SJCRH30 (cell line): ENCODE results near the gene DOCK4. TPM values are rescaled to one million over a fixed set of nuclear protein-coding genes. Genes with fewer than 3 reads are reported as not detected.

Experiments used
- DNase-seq, 2 experiments: peaks; one replicate each; pipeline ENCODE4 v3.0.0-alpha.2; 2015 to 2020
- H3K27ac ChIP-seq: fragments of 250-450 bp; sonication (Bioruptor Pico); 2 replicates; pipeline ENCODE4 v1.5.1; 2020; ENCODE audit warnings: mild to moderate bottlenecking, moderate library complexity
- H3K27me3 ChIP-seq: fragments of 250-450 bp; sonication (Bioruptor Pico); 2 replicates; pipeline ENCODE4 v1.5.1; 2020; ENCODE audit warnings: mild to moderate bottlenecking, moderate library complexity
- H3K36me3 ChIP-seq: fragments of 250-450 bp; sonication (Bioruptor Pico); 2 replicates; pipeline ENCODE4 v1.5.1; 2020; ENCODE audit warnings: mild to moderate bottlenecking, moderate library complexity
- H3K4me1 ChIP-seq: fragments of 250-450 bp; sonication (Bioruptor Pico); 2 replicates; pipeline ENCODE4 v1.5.1; 2020; ENCODE audit warnings: mild to moderate bottlenecking, moderate library complexity
- H3K4me3 ChIP-seq: fragments of 250-450 bp; sonication (Bioruptor Pico); 2 replicates; pipeline ENCODE4 v1.5.1; 2020; ENCODE audit warnings: mild to moderate bottlenecking, moderate library complexity
- H3K9me3 ChIP-seq: fragments of 250-450 bp; sonication (Bioruptor Pico); replicated peaks from 2 replicates; pipeline ENCODE4 v1.5.1; 2020; ENCODE audit warnings: mild to moderate bottlenecking, moderate library complexity
- total RNA-seq: library from RNA; depleted of rRNA; stranded (reverse); fragments of >200 nt; shearing (Covaris generic); gene quantifications from 2 replicates; pipeline ENCODE4 v1.2.3, GENCODE V29; 2014

Gene DOCK4
- total RNA-seq, 1 experiment from 2014 or later = 11.4 TPM

- DNase-seq = no peak
- Histone ChIP-seq H3K27ac (no peak overlapping the region), H3K27me3 (no peaks in the 10 kb centered on the region)
Measured at GRCh38 chr7:111954474-111955381, 251.5 kb downstream of the DOCK4 start.

GRCh38 chr7:111954056-111954455 lies 252.1 kb downstream of the DOCK4 start:
- Histone ChIP-seq H3K4me3 (no peak overlapping the region), H3K4me1 (peaks cover under 1% of the 10 kb centered on the region), H3K27me3 (no peaks in the 10 kb centered on the region), H3K36me3 (no peaks in the 10 kb centered on the region), H3K9me3 (no peaks in the 10 kb centered on the region), H3K27ac (no peak overlapping the region)
- DNase-seq = no peak

More at GRCh38 chr7:111954474-111955381, 251.5 kb downstream of the DOCK4 start:
- peaks cover 7% of the 10 kb centered on the region for H3K4me1 ChIP-seq
- H3K36me3 ChIP-seq = no peaks in the 10 kb centered on the region
- H3K9me3 ChIP-seq = no peaks in the 10 kb centered on the region
- H3K4me3 ChIP-seq = no peak overlapping the region

- Histone ChIP-seq H3K27ac (no peak overlapping the region), H3K27me3 (no peaks in the 10 kb centered on the region), H3K36me3 (no peaks in the 10 kb centered on the region), H3K4me3 (no peak overlapping the region), H3K4me1 (no peaks in the 10 kb centered on the region; the same call in 1 of the 2 replicates), H3K9me3 (no peaks in the 10 kb centered on the region)
- no peak for DNase-seq
Measured at GRCh38 chr7:111953611-111954010, 252.6 kb downstream of the DOCK4 start.

GRCh38 chr7:111952783-111953182 lies 253.4 kb downstream of the DOCK4 start:
- no peak for DNase-seq
- H3K4me3 ChIP-seq = no peak overlapping the region
- H3K27ac ChIP-seq = no peak overlapping the region
- H3K9me3 ChIP-seq = no peaks in the 10 kb centered on the region
- H3K4me1 ChIP-seq = no peaks in the 10 kb centered on the region
- no peaks in the 10 kb centered on the region for H3K27me3 ChIP-seq
- no peaks in the 10 kb centered on the region for H3K36me3 ChIP-seq

GRCh38 chr7:111951052-111951451 lies 255.1 kb downstream of the DOCK4 start:
- no peak overlapping the region for H3K4me3 ChIP-seq
- H3K36me3 ChIP-seq = no peaks in the 10 kb centered on the region
- no peak overlapping the region for H3K27ac ChIP-seq
- DNase-seq = no peak
- no peaks in the 10 kb centered on the region for H3K9me3 ChIP-seq
- H3K27me3 ChIP-seq = no peaks in the 10 kb centered on the region
- H3K4me1 ChIP-seq = no peaks in the 10 kb centered on the region

- peaks cover 8% of the 10 kb centered on the region for H3K9me3 ChIP-seq
- no peaks in the 10 kb centered on the region for H3K4me1 ChIP-seq
- H3K27ac ChIP-seq = no peak overlapping the region
- H3K4me3 ChIP-seq = no peak overlapping the region
- no peaks in the 10 kb centered on the region; the same call in 1 of the 2 replicates for H3K36me3 ChIP-seq
- no peaks in the 10 kb centered on the region for H3K27me3 ChIP-seq
- no peak for DNase-seq
Measured at GRCh38 chr7:111942450-111943081, 263.6 kb downstream of the DOCK4 start.

GRCh38 chr7:111937163-111937562 lies 269.0 kb downstream of the DOCK4 start:
- no peaks in the 10 kb centered on the region for H3K4me1 ChIP-seq
- no peak overlapping the region for H3K27ac ChIP-seq
- no peaks in the 10 kb centered on the region; the same call in 1 of the 2 replicates for H3K36me3 ChIP-seq
- no peaks in the 10 kb centered on the region for H3K9me3 ChIP-seq
- no peak overlapping the region for H3K4me3 ChIP-seq
- H3K27me3 ChIP-seq = no peaks in the 10 kb centered on the region
- no peak for DNase-seq

GRCh38 chr7:111933609-111934008 lies 272.6 kb downstream of the DOCK4 start:
- no peaks in the 10 kb centered on the region; the same call in 1 of the 2 replicates for H3K36me3 ChIP-seq
- DNase-seq = no peak
- H3K4me3 ChIP-seq = no peak overlapping the region
- peaks cover 4% of the 10 kb centered on the region; the same call in 1 of the 2 replicates for H3K4me1 ChIP-seq
- H3K27me3 ChIP-seq = no peaks in the 10 kb centered on the region
- H3K27ac ChIP-seq = no peak overlapping the region
- H3K9me3 ChIP-seq = no peaks in the 10 kb centered on the region; the same call in 1 of the 2 replicates

- no peaks in the 10 kb centered on the region for H3K27me3 ChIP-seq
- no peaks in the 10 kb centered on the region; the same call in 1 of the 2 replicates for H3K9me3 ChIP-seq
- no peak for DNase-seq
- peaks cover 4% of the 10 kb centered on the region; the same call in 1 of the 2 replicates for H3K4me1 ChIP-seq
- no peak overlapping the region for H3K27ac ChIP-seq
- H3K4me3 ChIP-seq = no peak overlapping the region
- no peaks in the 10 kb centered on the region for H3K36me3 ChIP-seq
Measured at GRCh38 chr7:111931958-111932357, 274.2 kb downstream of the DOCK4 start.

GRCh38 chr7:111931016-111931517 lies 275.1 kb downstream of the DOCK4 start:
- Histone ChIP-seq H3K27me3 (no peaks in the 10 kb centered on the region), H3K4me3 (no peak overlapping the region), H3K4me1 (peaks cover 4% of the 10 kb centered on the region; the same call in 1 of the 2 replicates), H3K36me3 (no peaks in the 10 kb centered on the region), H3K27ac (peak overlapping the region; percentile 29; the same call in 1 of the 2 replicates), H3K9me3 (no peaks in the 10 kb centered on the region; the same call in 1 of the 2 replicates)
- peak in 1 of 2 experiments; percentile 50 for DNase-seq

- Histone ChIP-seq H3K27me3 (no peaks in the 10 kb centered on the region), H3K9me3 (no peaks in the 10 kb centered on the region; the same call in 1 of the 2 replicates), H3K27ac (no peak overlapping the region), H3K36me3 (no peaks in the 10 kb centered on the region), H3K4me3 (no peak overlapping the region), H3K4me1 (peaks cover 4% of the 10 kb centered on the region; the same call in 1 of the 2 replicates)
- DNase-seq = no peak
Measured at GRCh38 chr7:111929264-111929663, 276.9 kb downstream of the DOCK4 start.

GRCh38 chr7:111927353-111928019 lies 278.7 kb downstream of the DOCK4 start:
- H3K4me1 ChIP-seq = peaks cover 4% of the 10 kb centered on the region; the same call in 1 of the 2 replicates
- H3K27me3 ChIP-seq = no peaks in the 10 kb centered on the region
- no peak for DNase-seq
- H3K9me3 ChIP-seq = no peaks in the 10 kb centered on the region; the same call in 1 of the 2 replicates
- no peaks in the 10 kb centered on the region for H3K36me3 ChIP-seq
- no peak overlapping the region for H3K27ac ChIP-seq
- no peak overlapping the region for H3K4me3 ChIP-seq

- H3K27ac ChIP-seq = no peak overlapping the region
- no peaks in the 10 kb centered on the region for H3K36me3 ChIP-seq
- H3K4me1 ChIP-seq = peaks cover 6% of the 10 kb centered on the region; the same call in 1 of the 2 replicates
- DNase-seq = no peak
- H3K9me3 ChIP-seq = no peaks in the 10 kb centered on the region
- H3K4me3 ChIP-seq = no peak overlapping the region
- H3K27me3 ChIP-seq = no peaks in the 10 kb centered on the region
Measured at GRCh38 chr7:111920329-111920728, 285.9 kb downstream of the DOCK4 start.

GRCh38 chr7:111919631-111920179 lies 286.5 kb downstream of the DOCK4 start:
- no peaks in the 10 kb centered on the region for H3K27me3 ChIP-seq
- DNase-seq = peak in 1 of 2 experiments; percentile 14
- no peaks in the 10 kb centered on the region for H3K9me3 ChIP-seq
- peaks cover 6% of the 10 kb centered on the region; the same call in 1 of the 2 replicates for H3K4me1 ChIP-seq
- H3K4me3 ChIP-seq = no peak overlapping the region
- no peaks in the 10 kb centered on the region for H3K36me3 ChIP-seq
- H3K27ac ChIP-seq = no peak overlapping the region
